ENCODE results near the gene FCGBP.

Gene FCGBP

DNA sequence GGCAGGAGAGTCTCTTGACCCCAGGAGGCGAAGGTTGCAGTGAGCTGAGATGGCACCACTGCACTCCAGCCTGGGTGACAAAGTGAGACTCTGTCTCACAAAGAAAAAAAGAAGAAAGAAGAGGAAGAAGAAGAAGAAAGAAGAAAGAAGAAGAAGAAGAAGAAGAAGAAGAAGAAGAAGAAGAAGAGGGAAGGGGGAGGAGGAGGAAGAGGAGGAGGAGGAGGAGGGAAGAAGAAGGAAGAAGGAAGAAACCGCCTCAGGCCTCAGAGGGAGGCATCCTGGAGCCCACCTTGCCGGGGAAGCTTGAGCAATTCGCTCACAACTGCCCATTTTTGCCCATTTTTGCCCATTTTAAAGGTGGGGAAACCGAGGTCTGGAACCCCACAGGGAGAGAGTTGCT, 9.5 kb downstream of the FCGBP start:
- TF ChIP-seq CTCF (IDR thresholded peaks at IDR 0.05; ENCODE audit: borderline replicate concordance, control extremely low read depth, extremely low read depth, insufficient read depth, missing control alignments): no peak
- no peak for DNase-seq (ENCODE audit: low spot score)
- in situ Hi-C loops (cut with MboI; ENCODE audit: low sequenced_read_pairs, unreplicated experiment): no loop called here

GRCh38 chr19:39924389-39924788, 10.0 kb downstream of the FCGBP start:
- DNase-seq (ENCODE audit: low spot score): no peak
- in situ Hi-C loops (cut with MboI; ENCODE audit: low sequenced_read_pairs, unreplicated experiment): no loop called here
- TF ChIP-seq CTCF (IDR thresholded peaks at IDR 0.05; ENCODE audit: borderline replicate concordance, control extremely low read depth, extremely low read depth, insufficient read depth, missing control alignments): no peak

- no peak for DNase-seq (ENCODE audit: low spot score)
- in situ Hi-C loops (cut with MboI; ENCODE audit: low sequenced_read_pairs, unreplicated experiment): no loop called here
- TF ChIP-seq CTCF (IDR thresholded peaks at IDR 0.05; ENCODE audit: borderline replicate concordance, control extremely low read depth, extremely low read depth, insufficient read depth, missing control alignments): no peak
Measured at GRCh38 chr19:39923862-39924261, 10.6 kb downstream of the FCGBP start.

DNA sequence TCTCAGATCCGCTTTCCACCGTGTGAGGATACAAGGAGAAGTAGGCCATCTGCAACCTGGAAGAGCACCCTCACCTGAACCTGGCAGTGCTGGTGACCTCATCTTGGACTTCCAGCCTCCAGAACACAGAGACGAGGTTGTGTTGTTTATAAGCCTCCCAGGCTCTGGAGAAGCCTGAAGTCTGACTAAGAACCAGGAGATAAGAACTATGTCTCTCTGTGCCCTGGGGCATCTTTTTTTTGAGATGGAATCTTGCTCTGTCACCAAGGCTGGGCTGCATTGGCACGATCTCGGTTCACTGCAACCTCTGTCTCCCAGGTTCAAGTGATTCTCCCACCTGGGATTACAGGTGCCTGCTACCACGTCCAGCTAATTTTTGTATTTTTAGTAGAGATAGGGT, 14.5 kb downstream of the FCGBP start:
- TF ChIP-seq CTCF (IDR thresholded peaks at IDR 0.05; ENCODE audit: borderline replicate concordance, control extremely low read depth, extremely low read depth, insufficient read depth, missing control alignments): no peak
- DNase-seq (ENCODE audit: low spot score): no peak
- in situ Hi-C loops (cut with MboI; ENCODE audit: low sequenced_read_pairs, unreplicated experiment): no loop called here

- TF ChIP-seq CTCF (IDR thresholded peaks at IDR 0.05; ENCODE audit: borderline replicate concordance, control extremely low read depth, extremely low read depth, insufficient read depth, missing control alignments): no peak
- DNase-seq (ENCODE audit: low spot score): no peak
- in situ Hi-C loops (cut with MboI; ENCODE audit: low sequenced_read_pairs, unreplicated experiment): no loop called here
Measured at GRCh38 chr19:39918183-39918651, 16.2 kb downstream of the FCGBP start.

DNA sequence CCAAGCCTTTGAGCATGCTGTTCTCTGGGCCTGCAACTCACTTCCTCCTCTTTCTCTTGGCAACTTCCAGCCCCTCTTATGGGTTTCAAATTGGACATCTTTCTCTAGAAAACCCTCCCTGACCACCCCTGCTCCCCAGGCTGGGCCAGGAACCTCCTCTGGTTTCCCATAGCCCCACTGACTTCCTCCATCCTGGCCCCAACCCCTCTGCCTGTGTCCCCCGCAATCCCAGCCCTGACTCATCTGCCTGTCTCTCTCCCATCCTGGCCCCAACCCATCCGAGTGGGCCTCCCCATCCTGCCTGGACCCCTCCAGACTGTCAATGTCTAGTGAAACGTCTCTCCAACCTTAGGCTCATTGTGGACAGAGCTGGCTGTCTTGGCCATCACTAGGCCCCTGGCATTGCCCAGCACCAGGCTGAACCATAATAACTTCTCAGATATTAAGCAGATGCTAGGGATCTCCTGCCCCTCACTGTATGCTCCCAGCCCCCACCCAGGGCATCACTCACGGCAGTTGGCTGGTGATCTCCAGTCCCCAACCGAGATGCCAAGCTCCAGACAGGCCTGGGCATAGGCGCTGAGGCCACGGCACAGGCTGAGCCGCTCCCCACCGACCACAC, 16.8 kb downstream of the FCGBP start:
- peak; percentile 14 for DNase-seq (ENCODE audit: low spot score)
- TF ChIP-seq CTCF (IDR thresholded peaks at IDR 0.05; ENCODE audit: borderline replicate concordance, control extremely low read depth, extremely low read depth, insufficient read depth, missing control alignments): no peak
- in situ Hi-C loops (cut with MboI; ENCODE audit: low sequenced_read_pairs, unreplicated experiment): no loop called here
